H1 (cell line): ENCODE results near the gene G6PC1. TPM values are rescaled to one million over a fixed set of nuclear protein-coding genes. Genes with fewer than 3 reads are reported as not detected.

Source experiments
- CTCF ChIA-PET: fragments of 300-600 bp; sonication (Branson Sonifier 250); formaldehyde crosslinking; loops from one replicate; lab custom pipeline; 2021; ENCODE audit not compliant: partially characterized antibody; lab: Charles Lee
- POLR2A ChIA-PET: fragments of 300-600 bp; sonication (Branson Sonifier 250); formaldehyde crosslinking; loops from one replicate; lab custom pipeline; 2021; ENCODE audit warnings: inconsistent platforms; ENCODE audit not compliant: partially characterized antibody; lab: Charles Lee
- DNase-seq, 2 experiments: peaks; one replicate each; pipeline versions ENCODE4 v3.0.0 to v3.0.0-alpha.2; 2010 to 2022; ENCODE audit warnings: low spot score in 2 of 2, low read depth in 1 of 2, mixed read lengths in 1 of 2
- FAIRE-seq: peaks from 2 replicates; lab custom pipeline; 2011; peaks lifted over from hg19 to GRCh38; lab: Jason Lieb, UNC
- H2AFZ ChIP-seq: 2 replicates; pipeline ENCODE4 v1.8.1; 2012; ENCODE audit warnings: low read length, inconsistent platforms
- H2AK5ac ChIP-seq: 2 replicates; pipeline ENCODE4 v1.6.1; 2013; ENCODE audit warnings: low read depth, low read length
- H2BK120ac ChIP-seq: replicated peaks from 2 replicates; pipeline ENCODE3; 2013; ENCODE audit warnings: low read depth, low read length, inconsistent platforms
- H2BK12ac ChIP-seq: 2 replicates; pipeline ENCODE4 v1.6.1; 2013; ENCODE audit warnings: low read depth, low read length
- H2BK15ac ChIP-seq: 2 replicates; pipeline ENCODE4 v1.6.1; 2013; ENCODE audit warnings: low read length
- H2BK20ac ChIP-seq: 2 replicates; pipeline ENCODE4 v1.6.1; 2013; ENCODE audit warnings: low read length
- H2BK5ac ChIP-seq: 2 replicates; pipeline ENCODE4 v1.6.1; 2013; ENCODE audit warnings: low read depth, low read length
- H3K14ac ChIP-seq: 2 replicates; pipeline ENCODE4 v1.6.1; 2013; ENCODE audit warnings: inconsistent platforms; ENCODE audit not compliant: insufficient read length
- H3K18ac ChIP-seq: 2 replicates; pipeline ENCODE4 v1.6.1; 2013; ENCODE audit warnings: low read length; ENCODE audit errors: extremely low read depth
- H3K23ac ChIP-seq: 2 replicates; pipeline ENCODE4 v1.6.1; 2013; ENCODE audit warnings: inconsistent platforms; ENCODE audit not compliant: insufficient read length
- H3K23me2 ChIP-seq: 2 replicates; pipeline ENCODE4 v1.6.1; 2013; ENCODE audit warnings: low read depth, low read length
- H3K27ac ChIP-seq: 2 replicates; pipeline ENCODE4 v1.6.1; 2011; ENCODE audit warnings: low read depth, low read length, inconsistent platforms
- H3K27me3 ChIP-seq, 4 experiments: replicated peaks in 1 of 4; 1 replicate in 1 of 4; 2 replicates in 3 of 4; pipeline versions ENCODE4 v1.6.1 to v1.8.1; 2011 to 2013; ENCODE audit warnings: low read length in 3 of 4, mild to moderate bottlenecking in 3 of 4, inconsistent platforms in 2 of 4, mixed read lengths in 2 of 4, moderate library complexity in 1 of 4; ENCODE audit not compliant: control insufficient read depth in 3 of 4, insufficient read depth in 3 of 4; ENCODE audit errors: extremely low read depth in 1 of 4
- H3K36me3 ChIP-seq, 4 experiments: 2 replicates each; pipeline versions ENCODE4 v1.6.1 to v1.8.1; 2011 to 2013; ENCODE audit warnings: mild to moderate bottlenecking in 4 of 4, low read length in 3 of 4, moderate library complexity in 2 of 4, control low read depth in 1 of 4, inconsistent platforms in 1 of 4; ENCODE audit not compliant: insufficient read depth in 4 of 4, control insufficient read depth in 2 of 4
- H3K4ac ChIP-seq: replicated peaks from 2 replicates; pipeline ENCODE3; 2013; ENCODE audit warnings: low read length, low read depth, mixed read lengths, inconsistent platforms; ENCODE audit not compliant: insufficient read length
- H3K4me1 ChIP-seq, 4 experiments: replicated peaks in 1 of 4; 1 replicate in 1 of 4; 2 replicates in 3 of 4; pipeline versions ENCODE4 v1.6.1 to v1.8.1; 2011 to 2013; ENCODE audit warnings: low read length in 3 of 4, inconsistent platforms in 2 of 4, mixed read lengths in 1 of 4; ENCODE audit not compliant: insufficient read depth in 4 of 4, control insufficient read depth in 3 of 4
- H3K4me2 ChIP-seq, 2 experiments: 2 replicates each; pipeline versions ENCODE4 v1.6.1 to v1.8.1; 2011 to 2013; ENCODE audit warnings: low read depth in 2 of 2, low read length in 2 of 2, control low read depth in 1 of 2, inconsistent platforms in 1 of 2, mild to moderate bottlenecking in 1 of 2; ENCODE audit not compliant: insufficient read depth in 1 of 2
- H3K4me3 ChIP-seq, 4 experiments: fragments of 200-600, 300-600 bp in 1 of 4; sonication (generic), shearing (Covaris generic), sonication (Bioruptor Twin) in 1 of 4; 2 replicates each; pipeline versions ENCODE4 v1.5.1 to v1.8.1; 2011 to 2016; ENCODE audit warnings: low read length in 4 of 4, low read depth in 3 of 4, control low read depth in 2 of 4, inconsistent platforms in 2 of 4, mild to moderate bottlenecking in 2 of 4, mixed read lengths in 1 of 4, moderate library complexity in 1 of 4; ENCODE audit not compliant: insufficient read depth in 2 of 4; ENCODE audit errors: extremely low read depth in 1 of 4
- H3K56ac ChIP-seq: replicated peaks from 2 replicates; pipeline ENCODE3; 2013; ENCODE audit warnings: low read depth, mild to moderate bottlenecking, mixed read lengths, low read length, inconsistent platforms; ENCODE audit not compliant: insufficient read length
- H3K79me1 ChIP-seq: 2 replicates; pipeline ENCODE4 v1.6.1; 2013; ENCODE audit warnings: low read depth, low read length, control low read depth
- H3K79me2 ChIP-seq, 2 experiments: 2 replicates each; pipeline versions ENCODE4 v1.6.1 to v1.8.1; 2012 to 2013; ENCODE audit warnings: low read length in 2 of 2, mild to moderate bottlenecking in 2 of 2, inconsistent platforms in 1 of 2; ENCODE audit not compliant: insufficient read depth in 2 of 2, control insufficient read depth in 1 of 2
- H3K9ac ChIP-seq, 4 experiments: replicated peaks in 1 of 4; 1 replicate in 1 of 4; 2 replicates in 3 of 4; pipeline versions ENCODE4 v1.6.1 to v1.8.1; 2011 to 2013; ENCODE audit warnings: low read depth in 3 of 4, low read length in 3 of 4, control low read depth in 2 of 4, mild to moderate bottlenecking in 2 of 4, moderate library complexity in 2 of 4, inconsistent platforms in 1 of 4; ENCODE audit errors: extremely low read depth in 1 of 4
- H3K9me3 ChIP-seq, 2 experiments: 2 replicates each; pipeline versions ENCODE4 v1.6.1 to v1.8.1; 2012 to 2013; ENCODE audit warnings: mild to moderate bottlenecking in 2 of 2, moderate library complexity in 2 of 2, control low read depth in 1 of 2, inconsistent platforms in 1 of 2, low read depth in 1 of 2, low read length in 1 of 2, mixed read lengths in 1 of 2; ENCODE audit not compliant: insufficient read depth in 2 of 2
- H4K20me1 ChIP-seq, 2 experiments: replicated peaks in 1 of 2; 2 replicates each; pipeline versions ENCODE3 to v1.8.1; 2011 to 2013; ENCODE audit warnings: inconsistent platforms in 2 of 2, low read length in 2 of 2, mild to moderate bottlenecking in 1 of 2; ENCODE audit not compliant: insufficient read depth in 2 of 2, control insufficient read depth in 1 of 2
- H4K5ac ChIP-seq: 2 replicates; pipeline ENCODE4 v1.6.1; 2013; ENCODE audit warnings: low read length, low read depth, mixed read lengths, inconsistent platforms; ENCODE audit not compliant: insufficient read length
- H4K8ac ChIP-seq: 2 replicates; pipeline ENCODE4 v1.8.0; 2013; ENCODE audit warnings: mild to moderate bottlenecking, moderate library complexity, low read length, inconsistent platforms; ENCODE audit not compliant: insufficient read depth; ENCODE audit errors: extremely low read depth
- H4K91ac ChIP-seq: replicated peaks from 2 replicates; pipeline ENCODE3; 2013; ENCODE audit warnings: low read length, mixed read lengths, inconsistent platforms; ENCODE audit not compliant: insufficient read length
- BRCA1 ChIP-seq: IDR thresholded peaks from 2 replicates; pipeline ENCODE4 v1.6.1; 2012; ENCODE audit warnings: low read depth, low read length, improper control_type of control experiment
- EP300 ChIP-seq, 2 experiments: IDR thresholded peaks; 1 replicate in 1 of 2; 2 replicates in 1 of 2; pipeline ENCODE4 v1.6.1; 2011 to 2012; ENCODE audit warnings: low read depth in 2 of 2, low read length in 2 of 2, mild to moderate bottlenecking in 2 of 2, borderline replicate concordance in 1 of 2, inconsistent platforms in 1 of 2, moderate library complexity in 1 of 2
- JUN ChIP-seq: IDR thresholded peaks from 2 replicates; pipeline ENCODE4 v1.6.1; 2011; ENCODE audit warnings: low read depth, mild to moderate bottlenecking, improper control_type of control experiment, low read length
- KDM5A ChIP-seq: fragments of 200-600 bp; IDR thresholded peaks from 2 replicates; pipeline ENCODE4 v1.7.1; 2012; ENCODE audit warnings: mild to moderate bottlenecking, low read length, inconsistent platforms, mixed read lengths
- RFX5 ChIP-seq: IDR thresholded peaks from 2 replicates; pipeline ENCODE4 v1.6.1; 2011; ENCODE audit warnings: low read depth, low read length, improper control_type of control experiment, borderline replicate concordance
- RXRA ChIP-seq: IDR thresholded peaks from 2 replicates; pipeline ENCODE4 v1.6.1; 2011; ENCODE audit warnings: low read depth, mild to moderate bottlenecking, low read length, moderate library complexity; ENCODE audit not compliant: insufficient read depth
- SIRT6 ChIP-seq: IDR thresholded peaks from one replicate; pipeline ENCODE4 v1.7.1; 2012; ENCODE audit warnings: low read length, inconsistent platforms
- SP2 ChIP-seq: IDR thresholded peaks from 2 replicates; pipeline ENCODE4 v1.6.1; 2012; ENCODE audit warnings: mild to moderate bottlenecking, low read length, inconsistent platforms
- TAF7 ChIP-seq: optimal IDR thresholded peaks from 2 replicates; pipeline ENCODE3; 2011; ENCODE audit warnings: low read depth, mild to moderate bottlenecking, inconsistent platforms, low read length, moderate library complexity, borderline replicate concordance
- WGBS, 2 experiments: shearing (Covaris generic) in 1 of 2; methylation state at CpG; one replicate each; pipeline versions ENCODE4 v1.1.6 to v1.1.7; 2013 to 2015; ENCODE audit warnings: low lambda C conversion rate in 2 of 2, mixed read lengths in 2 of 2, inconsistent platforms in 1 of 2, low coverage in 1 of 2, missing lambda C conversion rate in 1 of 2; ENCODE audit not compliant: insufficient replicate concordance in 2 of 2, insufficient coverage in 1 of 2, insufficient read length in 1 of 2; ENCODE audit errors: extremely low coverage in 1 of 2, missing lambda C conversion rate in 1 of 2; 5-methylcytosine and 5-hydroxymethylcytosine counted together
- polyA plus RNA-seq, 7 experiments: library from polyadenylated mRNA; depleted of rRNA in 3 of 7; stranded (reverse) in 5 of 7; unstranded in 2 of 7; fragments of >200 nt in 5 of 7; fragments of 200-250 nt in 2 of 7; gene quantifications; 1 replicate in 5 of 7; 2 replicates in 1 of 7; 4 replicates in 1 of 7; pipeline versions ENCODE4 v1.2.1 to v1.2.3, GENCODE V29; 2011 to 2013; ENCODE audit warnings: missing spikeins in 2 of 7, mixed read lengths in 2 of 7
- total RNA-seq: library from RNA; stranded (reverse); fragmentation: NEBNext Ultra II Directional; extraction: Animal tissue kit (Norgen Biotek cat#: 25700); gene quantifications from 2 replicates; pipeline ENCODE4 v1.2.1, GENCODE V29; 2021
- TF ChIP-seq, protein P1 (sequence below), 3 experiments: IDR thresholded peaks; 1 replicate in 2 of 3; 2 replicates in 1 of 3; pipeline versions ENCODE4 v1.5.1 to v1.6.1; 2011; ENCODE audit warnings: low read length in 3 of 3, mild to moderate bottlenecking in 3 of 3, inconsistent platforms in 2 of 3, low read depth in 1 of 3, moderate library complexity in 1 of 3; ENCODE audit not compliant: insufficient read depth in 1 of 3; ENCODE audit errors: control extremely low read depth in 1 of 3

Gene G6PC1
- total and polyA plus RNA-seq, 2 of the 8 experiments (the other 6 are each of a cell fraction or from before 2014, with no cell fraction given): 0.02 TPM; not detected in 1

DNA sequence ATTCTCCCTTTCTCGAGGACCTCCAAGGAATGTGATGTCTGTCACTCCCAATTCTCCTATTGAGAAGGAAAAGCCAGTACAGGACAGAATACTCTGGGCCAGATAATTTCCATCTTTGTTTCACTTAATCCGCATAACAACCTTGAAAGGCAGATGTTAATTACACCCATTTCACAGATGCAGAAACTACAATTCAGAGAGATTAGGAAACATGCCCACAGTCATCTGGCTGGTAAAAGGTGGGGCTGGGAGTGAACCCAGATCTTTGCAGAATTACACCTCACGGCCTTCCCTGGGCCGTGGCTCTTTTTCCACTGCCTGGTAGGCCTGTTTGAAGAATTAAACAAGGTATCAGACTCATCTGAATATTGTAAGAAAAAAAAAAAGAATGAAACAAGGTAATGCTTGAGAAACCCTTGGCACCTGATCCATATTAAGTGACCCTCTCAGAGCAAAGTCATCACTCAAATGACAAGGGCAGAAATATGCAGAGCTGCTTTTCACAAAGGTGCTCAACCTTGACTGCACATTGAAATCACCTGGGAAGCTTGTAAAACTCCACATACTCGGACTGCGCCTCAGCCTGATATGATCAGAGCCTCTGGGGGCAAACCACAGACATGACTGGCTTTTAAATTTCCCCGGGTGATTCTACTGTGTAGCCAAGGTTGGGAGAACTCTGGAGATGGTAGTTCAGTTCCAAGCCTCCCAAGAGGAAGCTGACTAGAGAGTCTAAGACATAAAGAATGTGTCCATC is 16.6 kb upstream of the G6PC1 start:
- no peak overlapping the region for H3K18ac ChIP-seq
- no peak overlapping the region for H3K4me3 ChIP-seq
- H3K9ac ChIP-seq: no peak overlapping the region
- H3K23ac ChIP-seq: no peak overlapping the region
- no peak overlapping the region for H3K27ac ChIP-seq
- H3K79me2 ChIP-seq: no peaks in the 10 kb centered on the region
- no peak overlapping the region for H2AK5ac ChIP-seq
- FAIRE-seq (no peak), DNase-seq (no peak)
- no peak overlapping the region for H3K56ac ChIP-seq
- H3K9me3 ChIP-seq: no peaks in the 10 kb centered on the region
- no peak overlapping the region for H2BK120ac ChIP-seq
- H3K4me1 ChIP-seq: no peaks in the 10 kb centered on the region
- no peak overlapping the region for H3K4me2 ChIP-seq
- H2BK12ac ChIP-seq: no peak overlapping the region
- no peak overlapping the region for H3K14ac ChIP-seq
- no peaks in the 10 kb centered on the region for H3K79me1 ChIP-seq
- no peaks in the 10 kb centered on the region for H4K20me1 ChIP-seq
- no peak overlapping the region for H2BK5ac ChIP-seq
- ChIA-PET POLR2A (interaction anchor here (1.0 kb wide), 1 partner anchor 28 kb away, joined by 3 read pairs; no protein-coding TSS in a partner anchor), CTCF (interaction anchor here (0.6 to 2.3 kb wide), 10 partner anchors 7 to 1375 kb away, joined by 3 to 7 read pairs (median 4); no protein-coding TSS in a partner anchor)
- no peak overlapping the region for H3K4ac ChIP-seq
- peaks cover 2% of the 10 kb centered on the region; the same call in 1 of the 2 replicates for H3K23me2 ChIP-seq
- no peak overlapping the region for H2BK15ac ChIP-seq
- H2AFZ ChIP-seq: no peak overlapping the region
- no peak overlapping the region for H4K5ac ChIP-seq
- WGBS, 2 experiments: 93% methylated on average over 7 of the region's 7 CpGs; no CpG with 5 or more reads in 1 of the 2 experiments
- no peak overlapping the region for H4K91ac ChIP-seq
- H4K8ac ChIP-seq: no peak overlapping the region
- no peaks in the 10 kb centered on the region for H3K27me3 ChIP-seq
- H2BK20ac ChIP-seq: no peak overlapping the region
- H3K36me3 ChIP-seq: no peaks in the 10 kb centered on the region
- TF ChIP-seq RFX5 (no peak), RXRA (no peak), BRCA1 (no peak), KDM5A (no peak), TAF7 (no peak), JUN (no peak), SIRT6 (no peak), SP2 (no peak), EP300 (IDR thresholded peaks at IDR 0.05; ENCODE audit: borderline replicate concordance in 1 of 2, low read depth in 2 of 2, low read length in 2 of 2) (no peak)
- TF ChIP-seq, protein P1, sequence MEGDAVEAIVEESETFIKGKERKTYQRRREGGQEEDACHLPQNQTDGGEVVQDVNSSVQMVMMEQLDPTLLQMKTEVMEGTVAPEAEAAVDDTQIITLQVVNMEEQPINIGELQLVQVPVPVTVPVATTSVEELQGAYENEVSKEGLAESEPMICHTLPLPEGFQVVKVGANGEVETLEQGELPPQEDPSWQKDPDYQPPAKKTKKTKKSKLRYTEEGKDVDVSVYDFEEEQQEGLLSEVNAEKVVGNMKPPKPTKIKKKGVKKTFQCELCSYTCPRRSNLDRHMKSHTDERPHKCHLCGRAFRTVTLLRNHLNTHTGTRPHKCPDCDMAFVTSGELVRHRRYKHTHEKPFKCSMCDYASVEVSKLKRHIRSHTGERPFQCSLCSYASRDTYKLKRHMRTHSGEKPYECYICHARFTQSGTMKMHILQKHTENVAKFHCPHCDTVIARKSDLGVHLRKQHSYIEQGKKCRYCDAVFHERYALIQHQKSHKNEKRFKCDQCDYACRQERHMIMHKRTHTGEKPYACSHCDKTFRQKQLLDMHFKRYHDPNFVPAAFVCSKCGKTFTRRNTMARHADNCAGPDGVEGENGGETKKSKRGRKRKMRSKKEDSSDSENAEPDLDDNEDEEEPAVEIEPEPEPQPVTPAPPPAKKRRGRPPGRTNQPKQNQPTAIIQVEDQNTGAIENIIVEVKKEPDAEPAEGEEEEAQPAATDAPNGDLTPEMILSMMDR (IDR thresholded peaks at IDR 0.05; ENCODE audit: control extremely low read depth in 1 of 3, insufficient read depth in 1 of 3, low read depth in 1 of 3, low read length in 3 of 3): no peak
